ENCODE measurements around the gene TMPRSS3.

TMPRSS3 gene

DNA sequence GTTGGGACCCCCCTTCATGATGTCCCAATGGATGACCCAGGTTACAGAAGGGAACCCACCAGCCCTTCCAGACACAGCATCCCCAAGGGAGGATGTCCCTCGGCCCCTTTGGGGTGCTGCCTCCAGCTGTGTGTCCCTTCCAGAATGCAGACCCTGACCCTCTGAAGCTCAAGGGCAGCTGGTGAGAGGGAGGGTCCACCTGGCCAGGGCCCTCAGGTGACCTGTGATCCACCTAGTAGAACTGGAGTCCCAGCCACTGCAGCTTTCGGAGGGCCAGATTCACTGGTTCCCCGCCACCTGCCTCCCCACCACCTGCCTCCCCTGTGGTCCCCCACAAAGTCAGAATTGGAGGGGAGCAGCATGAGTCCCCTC, 19.9 kb downstream of the TMPRSS3 start:
- no peak overlapping the region for H3K4me3 ChIP-seq (ENCODE audit: low read depth, low read length)
- DNase-seq (ENCODE audit: low read depth), result no peak
- TF ChIP-seq CTCF (IDR thresholded peaks at IDR 0.05; ENCODE audit: insufficient read depth, low read depth, low read length, missing control alignments), result no peak

- H3K4me3 ChIP-seq (ENCODE audit: low read depth, low read length), result no peak overlapping the region
- TF ChIP-seq CTCF (IDR thresholded peaks at IDR 0.05; ENCODE audit: insufficient read depth, low read depth, low read length, missing control alignments), result no peak
- no peak for DNase-seq (ENCODE audit: low read depth)
Measured at GRCh38 chr21:42375506-42375905, 20.3 kb downstream of the TMPRSS3 start.

DNA sequence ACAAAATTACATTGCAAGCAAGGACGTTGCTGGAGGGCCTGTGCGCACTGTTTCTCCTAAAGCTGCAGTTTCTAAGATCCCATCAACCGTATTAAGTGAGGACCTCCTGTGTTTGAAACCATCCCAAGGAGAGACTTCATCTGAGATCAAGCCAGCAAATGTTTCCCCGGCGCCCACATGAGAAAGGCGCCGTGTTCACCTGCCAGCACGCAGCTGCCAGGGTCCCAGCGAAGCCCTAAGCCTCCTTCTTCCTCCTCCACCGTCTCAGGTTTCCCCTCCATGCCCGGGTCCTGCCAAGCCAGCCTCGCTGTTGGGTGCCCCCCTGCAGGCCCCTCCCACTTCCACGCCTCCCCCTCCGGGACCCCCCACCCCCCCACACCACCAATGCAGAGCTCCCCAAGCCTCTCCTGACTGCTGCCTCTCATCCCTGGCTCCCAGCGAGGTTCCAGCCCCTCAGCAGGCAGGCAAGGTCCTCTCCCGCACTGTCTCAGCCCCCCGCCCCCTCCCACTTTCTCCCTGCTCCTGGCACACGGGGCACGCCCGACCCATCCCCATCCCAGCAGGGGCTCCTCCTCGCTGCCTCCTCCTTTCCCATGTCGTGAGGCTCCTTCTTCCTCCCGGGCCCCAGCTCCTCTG, 20.9 kb downstream of the TMPRSS3 start:
- DNase-seq (ENCODE audit: low read depth), result no peak
- TF ChIP-seq CTCF (IDR thresholded peaks at IDR 0.05; ENCODE audit: insufficient read depth, low read depth, low read length, missing control alignments), result no peak
- H3K4me3 ChIP-seq (ENCODE audit: low read depth, low read length), result no peak overlapping the region

DNA sequence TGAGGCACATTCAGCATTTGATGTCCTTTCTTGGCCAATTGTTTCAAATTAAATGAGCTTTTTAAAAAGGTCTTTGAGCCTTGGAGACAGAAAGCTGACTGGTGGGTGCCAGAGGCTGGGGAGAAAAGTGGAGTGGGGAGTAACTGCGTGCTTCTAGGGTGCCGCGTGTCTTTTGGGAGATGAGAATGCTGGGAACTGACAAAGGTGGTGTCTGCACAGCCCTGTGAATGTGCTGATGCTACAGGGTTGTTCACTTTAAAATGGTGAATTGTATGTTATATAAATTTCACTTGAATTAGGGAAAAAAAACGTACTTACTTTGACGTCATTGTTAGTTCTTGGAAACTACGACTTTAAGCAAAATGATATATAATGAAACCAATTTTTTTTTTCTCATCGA, 21.4 kb downstream of the TMPRSS3 start:
- no peak for TF ChIP-seq CTCF (IDR thresholded peaks at IDR 0.05; ENCODE audit: insufficient read depth, low read depth, low read length, missing control alignments)

GRCh38 chr21:42373908-42374455, 21.9 kb downstream of the TMPRSS3 start:
- TF ChIP-seq CTCF (IDR thresholded peaks at IDR 0.05; ENCODE audit: insufficient read depth, low read depth, low read length, missing control alignments), result no peak
- no peak for DNase-seq (ENCODE audit: low read depth)
- H3K4me3 ChIP-seq (ENCODE audit: low read depth, low read length), result no peak overlapping the region

More for the DNA sequence above, 21.4 kb downstream of the TMPRSS3 start:
- no peak overlapping the region for H3K4me3 ChIP-seq (ENCODE audit: low read depth, low read length)
- DNase-seq (ENCODE audit: low read depth), result no peak

GRCh38 chr21:42373196-42373907, 22.5 kb downstream of the TMPRSS3 start:
- no peak for TF ChIP-seq CTCF (IDR thresholded peaks at IDR 0.05; ENCODE audit: insufficient read depth, low read depth, low read length, missing control alignments)
- no peak for DNase-seq (ENCODE audit: low read depth)

More at GRCh38 chr21:42373196-42373907, 22.5 kb downstream of the TMPRSS3 start:
- no peak overlapping the region for H3K4me3 ChIP-seq (ENCODE audit: low read depth, low read length)
